Tibial nerve (tissue), 4 donors: ENCODE measurements around the gene MYL9.

Experiments used
- CTCF ChIP-seq, 5 experiments: fragments of 200-600 bp in 3 of 5; fragments of 450-650 bp in 2 of 5; sonication (generic) in 3 of 5; IDR thresholded peaks; one replicate each; pipeline ENCODE4 v1.5.1; 2016 to 2019; ENCODE audit warnings: antibody characterized with exemption in 5 of 5, mild to moderate bottlenecking in 3 of 5, moderate library complexity in 2 of 5
- EP300 ChIP-seq, 2 donors: sonication (generic); formaldehyde crosslinking; IDR thresholded peaks; one replicate each; pipeline ENCODE4 v1.6.1; 2017; ENCODE audit warnings: antibody characterized with exemption in 2 of 2, mild to moderate bottlenecking in 1 of 2

GRCh38 chr20:36563374-36563773 is 22.1 kb downstream of the MYL9 start:
- TF ChIP-seq CTCF (IDR thresholded peaks at IDR 0.05) (no peak), EP300 (IDR thresholded peaks at IDR 0.05) (no peak)
